HepG2 (cell line): ENCODE data around the gene LZTR1. TPM values are rescaled to one million over a fixed set of nuclear protein-coding genes. Genes with fewer than 3 reads are reported as not detected.

Experiments
- ATAC-seq: fragments of 200-7000 bp; cut with Tn5 transposase; 3 replicates; pipeline ENCODE4 v1.9.1; 2020; ENCODE audit warnings: mild to moderate bottlenecking, moderate library complexity
- BruUV-seq: library from RNA; stranded (reverse); fragments of 400-500 nt; replicated peaks from 2 replicates; lab custom pipeline; 2021; lab: Mats Ljungman, UMichigan
- CTCF ChIA-PET: fragments of 300-600 bp; formaldehyde crosslinking; extraction: SDS; loops from one replicate; lab custom pipeline; 2021; ENCODE audit warnings: low total read pairs, inconsistent platforms, low intra/inter-chr PET ratio; lab: Yijun Ruan, JAX
- POLR2A ChIA-PET: fragments of 350-600 bp; sonication (Branson Sonifier 250); formaldehyde crosslinking; loops from one replicate; lab custom pipeline; 2020; ENCODE audit warnings: antibody characterized with exemption, inconsistent platforms; lab: Yijun Ruan, JAX
- DNase-seq: peaks from one replicate; pipeline ENCODE4 v3.0.0-alpha.2; 2015; ENCODE audit warnings: low spot score
- FAIRE-seq: peaks from 3 replicates; lab custom pipeline; 2011; peaks lifted over from hg19 to GRCh38; lab: Jason Lieb, UNC
- H2AFZ ChIP-seq: one replicate; pipeline ENCODE4 v1.6.1; 2011; ENCODE audit warnings: low read length, inconsistent platforms
- H3K27ac ChIP-seq: fragments of 300-600 bp; 3 replicates; pipeline ENCODE4 v1.8.0; 2011; ENCODE audit warnings: mixed run types, mild to moderate bottlenecking, mixed read lengths, low read length, inconsistent platforms; ENCODE audit not compliant: insufficient read depth; ENCODE audit errors: extremely low read length
- H3K27me3 ChIP-seq, 2 experiments: fragments of 200-600 bp in 1 of 2; 2 replicates in 1 of 2; 3 replicates in 1 of 2; pipeline versions ENCODE4 v1.6.0 to v1.8.0; 2011; ENCODE audit warnings: low read length in 2 of 2, mild to moderate bottlenecking in 2 of 2, moderate library complexity in 2 of 2, inconsistent platforms in 1 of 2; ENCODE audit not compliant: insufficient read depth in 2 of 2, control insufficient read depth in 1 of 2
- H3K36me3 ChIP-seq, 2 experiments: fragments of 200-600 bp in 1 of 2; replicated peaks in 1 of 2; 2 replicates in 1 of 2; 3 replicates in 1 of 2; pipeline versions ENCODE4 v1.5.1 to v1.8.0; 2011; ENCODE audit warnings: low read length in 2 of 2, inconsistent platforms in 1 of 2; ENCODE audit not compliant: insufficient read depth in 2 of 2, control insufficient read depth in 1 of 2
- H3K4me1 ChIP-seq: 2 replicates; pipeline ENCODE4 v1.5.1; 2012; ENCODE audit warnings: low read length, inconsistent platforms; ENCODE audit not compliant: insufficient read depth
- H3K4me2 ChIP-seq: 2 replicates; pipeline ENCODE4 v1.6.0; 2011; ENCODE audit warnings: low read depth, low read length, inconsistent platforms
- H3K4me3 ChIP-seq, 3 experiments: fragments of 200-600 bp in 1 of 3; sonication (generic), shearing (Covaris generic) in 1 of 3; replicated peaks in 1 of 3; 2 replicates each; pipeline ENCODE4 v1.5.1; 2011 to 2016; ENCODE audit warnings: low read length in 3 of 3, inconsistent platforms in 2 of 3, low read depth in 2 of 3, mild to moderate bottlenecking in 2 of 3, control low read depth in 1 of 3, mixed read lengths in 1 of 3; ENCODE audit not compliant: insufficient read depth in 1 of 3
- H3K79me2 ChIP-seq: one replicate; pipeline ENCODE4 v1.6.1; 2011; ENCODE audit warnings: low read length, inconsistent platforms; ENCODE audit not compliant: insufficient read depth
- H3K9ac ChIP-seq: 2 replicates; pipeline ENCODE4 v1.6.0; 2011; ENCODE audit warnings: mild to moderate bottlenecking, low read depth, low read length, inconsistent platforms; ENCODE audit not compliant: insufficient read depth
- H3K9me3 ChIP-seq: 2 replicates; pipeline ENCODE4 v1.5.1; 2012; ENCODE audit warnings: mild to moderate bottlenecking, low read length
- H4K20me1 ChIP-seq: 2 replicates; pipeline ENCODE4 v1.6.0; 2011; ENCODE audit warnings: inconsistent platforms, mild to moderate bottlenecking, low read length, moderate library complexity; ENCODE audit not compliant: insufficient read depth
- MAZ ChIP-seq, 2 experiments: sonication (generic) in 1 of 2; formaldehyde crosslinking in 1 of 2; IDR thresholded peaks; 2 replicates each; pipeline versions ENCODE4 v1.5.0 to v1.6.1; 2012 to 2020; ENCODE audit warnings: low read depth in 2 of 2, mild to moderate bottlenecking in 2 of 2, borderline replicate concordance in 1 of 2, improper control_type of control experiment in 1 of 2, low read length in 1 of 2, missing genetic modification reagents in 1 of 2, moderate library complexity in 1 of 2
- ZFP82 ChIP-seq: sonication (generic); formaldehyde crosslinking; IDR thresholded peaks from 2 replicates; pipeline ENCODE4 v1.5.1; 2020; ENCODE audit warnings: mild to moderate bottlenecking, missing genetic modification reagents, borderline replicate concordance
- ZNF124 ChIP-seq: sonication (generic); formaldehyde crosslinking; IDR thresholded peaks from 2 replicates; pipeline ENCODE4 v1.4.0; 2020; ENCODE audit warnings: missing genetic modification reagents
- WGBS: methylation state at CpG from one replicate; pipeline ENCODE4 v1.1.6; 2017; ENCODE audit warnings: low lambda C conversion rate; 5-methylcytosine and 5-hydroxymethylcytosine counted together
- in situ Hi-C: cut with HindIII; loops from 2 replicates; pipeline ENCODE4 v1.10.0; 2017; ENCODE audit warnings: low pct_unique_long_range_greater_than_20kb; ENCODE audit not compliant: extremely low pct_ligation_motif_present
- intact Hi-C: fragments of 100-400 bp; cut with micrococcal nuclease; formaldehyde crosslinking; loops from one replicate; pipeline ENCODE4 v1.10.0; 2022; ENCODE audit not compliant: unreplicated experiment
- polyA plus RNA-seq, 8 experiments: library from polyadenylated mRNA; depleted of rRNA in 3 of 8; stranded (reverse) in 7 of 8; unstranded in 1 of 8; fragments of >200 nt; fragmentation: Illumina TruSeq in 4 of 8; extraction: Trizol in 4 of 8; gene quantifications; 2 replicates each; pipeline versions ENCODE4 v1.2.1 to v1.2.3, GENCODE V29; 2011 to 2016; ENCODE audit warnings: low read depth in 4 of 8, missing spikeins in 1 of 8, mixed read lengths in 1 of 8; ENCODE audit not compliant: insufficient read depth in 1 of 8
- total RNA-seq, 5 experiments: library from RNA; depleted of rRNA; stranded (reverse); fragments of >200 nt; fragmentation: Illumina TruSeq; extraction: Trizol; gene quantifications; 2 replicates each; pipeline ENCODE4 v1.2.3, GENCODE V29; 2016; ENCODE audit warnings: low read depth in 1 of 5
- TF ChIP-seq, protein P1 (sequence below): sonication (generic); formaldehyde crosslinking; IDR thresholded peaks from 2 replicates; pipeline ENCODE4 v1.9.0; 2021; ENCODE audit warnings: missing genetic modification reagents, borderline replicate concordance

Gene LZTR1
- total and polyA plus RNA-seq, 2 of the 13 experiments (the other 11 are each of a cell fraction or from before 2014, with no cell fraction given) = 21.8 to 22.4 TPM

DNA sequence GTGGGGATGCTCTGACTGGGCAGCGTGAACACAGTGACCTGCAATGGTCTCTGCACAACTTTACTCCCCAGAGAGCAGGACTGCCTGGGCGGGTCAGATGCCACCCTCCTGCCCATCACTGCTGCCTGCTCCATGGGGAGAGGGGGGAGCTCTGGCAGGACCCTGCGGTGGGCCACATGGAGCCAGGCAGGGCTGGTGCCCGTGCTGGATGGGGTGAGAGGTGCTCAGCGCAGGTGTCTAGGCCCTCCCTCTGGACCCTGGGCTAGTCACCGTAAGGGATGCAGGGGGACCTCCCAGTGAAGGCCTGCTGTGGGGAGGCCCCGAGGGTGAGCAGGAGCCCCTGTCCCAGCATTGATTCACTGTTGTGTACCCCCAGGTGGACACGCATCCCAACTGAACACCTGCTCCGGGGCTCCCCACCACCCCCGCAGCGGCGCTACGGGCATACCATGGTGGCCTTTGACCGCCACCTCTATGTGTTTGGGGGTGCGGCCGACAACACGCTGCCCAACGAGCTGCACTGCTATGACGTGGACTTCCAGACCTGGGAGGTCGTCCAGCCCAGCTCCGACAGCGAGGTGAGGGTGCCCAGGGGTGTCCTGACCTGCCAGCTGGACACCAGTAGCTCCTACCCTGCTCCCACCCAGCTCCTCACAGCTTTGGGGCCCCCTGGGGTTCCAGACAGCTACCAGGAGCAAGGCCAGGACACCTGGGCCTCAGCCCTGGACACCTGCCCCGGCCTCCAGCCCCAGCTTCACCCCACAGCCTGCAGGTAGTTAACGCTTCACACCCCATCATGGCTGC lies 9.4 kb downstream of the LZTR1 start:
- H4K20me1 ChIP-seq = no peaks in the 10 kb centered on the region
- no peak overlapping the region for H2AFZ ChIP-seq
- no peak for TF ChIP-seq ZFP82 (CRISPR knock-in tag)
- TF ChIP-seq, protein P1, sequence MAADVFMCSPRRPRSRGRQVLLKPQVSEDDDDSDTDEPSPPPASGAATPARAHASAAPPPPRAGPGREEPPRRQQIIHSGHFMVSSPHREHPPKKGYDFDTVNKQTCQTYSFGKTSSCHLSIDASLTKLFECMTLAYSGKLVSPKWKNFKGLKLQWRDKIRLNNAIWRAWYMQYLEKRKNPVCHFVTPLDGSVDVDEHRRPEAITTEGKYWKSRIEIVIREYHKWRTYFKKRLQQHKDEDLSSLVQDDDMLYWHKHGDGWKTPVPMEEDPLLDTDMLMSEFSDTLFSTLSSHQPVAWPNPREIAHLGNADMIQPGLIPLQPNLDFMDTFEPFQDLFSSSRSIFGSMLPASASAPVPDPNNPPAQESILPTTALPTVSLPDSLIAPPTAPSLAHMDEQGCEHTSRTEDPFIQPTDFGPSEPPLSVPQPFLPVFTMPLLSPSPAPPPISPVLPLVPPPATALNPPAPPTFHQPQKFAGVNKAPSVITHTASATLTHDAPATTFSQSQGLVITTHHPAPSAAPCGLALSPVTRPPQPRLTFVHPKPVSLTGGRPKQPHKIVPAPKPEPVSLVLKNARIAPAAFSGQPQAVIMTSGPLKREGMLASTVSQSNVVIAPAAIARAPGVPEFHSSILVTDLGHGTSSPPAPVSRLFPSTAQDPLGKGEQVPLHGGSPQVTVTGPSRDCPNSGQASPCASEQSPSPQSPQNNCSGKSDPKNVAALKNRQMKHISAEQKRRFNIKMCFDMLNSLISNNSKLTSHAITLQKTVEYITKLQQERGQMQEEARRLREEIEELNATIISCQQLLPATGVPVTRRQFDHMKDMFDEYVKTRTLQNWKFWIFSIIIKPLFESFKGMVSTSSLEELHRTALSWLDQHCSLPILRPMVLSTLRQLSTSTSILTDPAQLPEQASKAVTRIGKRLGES = no peak
- no peak for TF ChIP-seq MAZ (IDR thresholded peaks at IDR 0.05; ENCODE audit: borderline replicate concordance, low read depth, low read length)
- no peak for TF ChIP-seq MAZ (CRISPR knock-in tag; IDR thresholded peaks at IDR 0.05; ENCODE audit: low read depth)
- no peak for TF ChIP-seq ZNF124 (CRISPR knock-in tag)
- ChIA-PET CTCF (no interaction called here), POLR2A (interaction anchor here (2.2 to 2.8 kb wide), 2 partner anchors 10 to 11 kb away, joined by 10 to 16 read pairs; partner anchors contain the start of genes LZTR1 and THAP7)
- no peak for DNase-seq
- intact Hi-C loops (no loop called here), in situ Hi-C loops (no loop called here)
- H3K79me2 ChIP-seq = no peaks in the 10 kb centered on the region
- H3K27me3 ChIP-seq = no peaks in the 10 kb centered on the region
- H3K4me3 ChIP-seq = no peak overlapping the region
- H3K9ac ChIP-seq = no peak overlapping the region
- no peaks in the 10 kb centered on the region for H3K9me3 ChIP-seq
- peaks cover 2 to 38% of the 10 kb centered on the region in 2 experiments for H3K36me3 ChIP-seq
- WGBS = 97% methylated on average over 13 of the region's 24 CpGs
- no peak for ATAC-seq
- H3K4me2 ChIP-seq = no peak overlapping the region
- H3K27ac ChIP-seq = no peak overlapping the region
- no peak for FAIRE-seq
- no TSS peak for BruUV-seq
- no peaks in the 10 kb centered on the region for H3K4me1 ChIP-seq
